Measurements from ENCODE around the gene GDF2.

- no peak for TF ChIP-seq CTCF (IDR thresholded peaks at IDR 0.05; ENCODE audit: poor library complexity)
- no peak for TF ChIP-seq EZH2phosphoT487 (IDR thresholded peaks at IDR 0.05; ENCODE audit: low read depth, severe bottlenecking, unreplicated experiment)
- no peak for TF ChIP-seq EZH2 (IDR thresholded peaks at IDR 0.05; ENCODE audit: borderline replicate concordance)
Measured at GRCh38 chr10:47283848-47284247, 38.4 kb upstream of the GDF2 start.
